HL-60 (cell line): ENCODE measurements around the gene TRABD2B.
A peak's percentile ranks its signal among the peaks of the same experiment; 100 is the strongest.

Source experiments
- DNase-seq, 2 experiments: peaks; one replicate each; pipeline ENCODE4 v3.0.0-alpha.2; 2010 to 2020; ENCODE audit warnings: low read depth in 1 of 2, low spot score in 1 of 2
- H3K27ac ChIP-seq: fragments of 250-450 bp; sonication (Bioruptor Pico); replicated peaks from 2 replicates; pipeline ENCODE4 v1.5.1; 2020; ENCODE audit warnings: mild to moderate bottlenecking, moderate library complexity
- H3K27me3 ChIP-seq: fragments of 250-450 bp; sonication (Bioruptor Pico); 2 replicates; pipeline ENCODE4 v1.5.1; 2021; ENCODE audit warnings: mild to moderate bottlenecking, moderate library complexity; ENCODE audit not compliant: insufficient read depth, poor library complexity, severe bottlenecking
- H3K4me3 ChIP-seq: replicated peaks from 2 replicates; pipeline ENCODE4 v1.5.1; 2011; ENCODE audit warnings: mild to moderate bottlenecking, control low read depth, low read length; ENCODE audit not compliant: insufficient read depth
- GABPA ChIP-seq: IDR thresholded peaks from 2 replicates; pipeline ENCODE4 v1.6.1; 2012; ENCODE audit warnings: low read depth
- POLR2AphosphoS5 ChIP-seq: IDR thresholded peaks from 2 replicates; pipeline ENCODE4 v1.6.1; 2012; ENCODE audit warnings: low read depth
- SPI1 ChIP-seq: IDR thresholded peaks from 2 replicates; pipeline ENCODE4 v1.6.1; 2012; ENCODE audit warnings: low read depth, mild to moderate bottlenecking, borderline replicate concordance
- TF ChIP-seq, protein P1 (sequence below): IDR thresholded peaks from 2 replicates; pipeline ENCODE4 v1.6.1; 2012; ENCODE audit warnings: low read depth; ENCODE audit not compliant: insufficient replicate concordance
- TF ChIP-seq, protein P2 (sequence below): IDR thresholded peaks from one replicate; pipeline ENCODE4 v1.5.1; 2011; ENCODE audit warnings: low read length, control low read depth, inconsistent platforms; ENCODE audit not compliant: insufficient read depth

Gene TRABD2B

DNA sequence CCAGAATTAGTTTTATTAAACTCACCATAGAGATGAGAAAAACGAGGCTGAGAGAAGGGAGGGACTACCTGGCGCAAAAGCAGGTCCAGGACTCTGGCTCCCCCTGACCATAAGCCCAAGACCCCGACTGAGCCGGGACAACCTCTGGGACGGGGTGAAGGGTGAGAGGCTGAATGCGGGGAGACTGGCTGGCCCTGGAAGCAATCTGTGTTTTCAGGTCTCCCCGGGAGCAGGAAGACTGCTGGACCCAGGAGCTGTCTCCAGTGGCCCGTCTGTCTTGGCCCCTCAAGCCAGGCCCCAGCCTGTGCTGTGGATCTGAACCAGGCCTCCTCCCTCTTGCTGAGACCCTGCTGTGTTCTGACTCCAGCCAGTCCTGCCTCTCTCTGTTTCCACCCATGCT is 240.8 kb downstream of the TRABD2B start:
- H3K27ac ChIP-seq, result no peak overlapping the region
- TF ChIP-seq POLR2AphosphoS5 (no peak), SPI1 (no peak), GABPA (no peak)
- TF ChIP-seq, protein P1, sequence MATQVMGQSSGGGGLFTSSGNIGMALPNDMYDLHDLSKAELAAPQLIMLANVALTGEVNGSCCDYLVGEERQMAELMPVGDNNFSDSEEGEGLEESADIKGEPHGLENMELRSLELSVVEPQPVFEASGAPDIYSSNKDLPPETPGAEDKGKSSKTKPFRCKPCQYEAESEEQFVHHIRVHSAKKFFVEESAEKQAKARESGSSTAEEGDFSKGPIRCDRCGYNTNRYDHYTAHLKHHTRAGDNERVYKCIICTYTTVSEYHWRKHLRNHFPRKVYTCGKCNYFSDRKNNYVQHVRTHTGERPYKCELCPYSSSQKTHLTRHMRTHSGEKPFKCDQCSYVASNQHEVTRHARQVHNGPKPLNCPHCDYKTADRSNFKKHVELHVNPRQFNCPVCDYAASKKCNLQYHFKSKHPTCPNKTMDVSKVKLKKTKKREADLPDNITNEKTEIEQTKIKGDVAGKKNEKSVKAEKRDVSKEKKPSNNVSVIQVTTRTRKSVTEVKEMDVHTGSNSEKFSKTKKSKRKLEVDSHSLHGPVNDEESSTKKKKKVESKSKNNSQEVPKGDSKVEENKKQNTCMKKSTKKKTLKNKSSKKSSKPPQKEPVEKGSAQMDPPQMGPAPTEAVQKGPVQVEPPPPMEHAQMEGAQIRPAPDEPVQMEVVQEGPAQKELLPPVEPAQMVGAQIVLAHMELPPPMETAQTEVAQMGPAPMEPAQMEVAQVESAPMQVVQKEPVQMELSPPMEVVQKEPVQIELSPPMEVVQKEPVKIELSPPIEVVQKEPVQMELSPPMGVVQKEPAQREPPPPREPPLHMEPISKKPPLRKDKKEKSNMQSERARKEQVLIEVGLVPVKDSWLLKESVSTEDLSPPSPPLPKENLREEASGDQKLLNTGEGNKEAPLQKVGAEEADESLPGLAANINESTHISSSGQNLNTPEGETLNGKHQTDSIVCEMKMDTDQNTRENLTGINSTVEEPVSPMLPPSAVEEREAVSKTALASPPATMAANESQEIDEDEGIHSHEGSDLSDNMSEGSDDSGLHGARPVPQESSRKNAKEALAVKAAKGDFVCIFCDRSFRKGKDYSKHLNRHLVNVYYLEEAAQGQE, result no peak
- TF ChIP-seq, protein P2, sequence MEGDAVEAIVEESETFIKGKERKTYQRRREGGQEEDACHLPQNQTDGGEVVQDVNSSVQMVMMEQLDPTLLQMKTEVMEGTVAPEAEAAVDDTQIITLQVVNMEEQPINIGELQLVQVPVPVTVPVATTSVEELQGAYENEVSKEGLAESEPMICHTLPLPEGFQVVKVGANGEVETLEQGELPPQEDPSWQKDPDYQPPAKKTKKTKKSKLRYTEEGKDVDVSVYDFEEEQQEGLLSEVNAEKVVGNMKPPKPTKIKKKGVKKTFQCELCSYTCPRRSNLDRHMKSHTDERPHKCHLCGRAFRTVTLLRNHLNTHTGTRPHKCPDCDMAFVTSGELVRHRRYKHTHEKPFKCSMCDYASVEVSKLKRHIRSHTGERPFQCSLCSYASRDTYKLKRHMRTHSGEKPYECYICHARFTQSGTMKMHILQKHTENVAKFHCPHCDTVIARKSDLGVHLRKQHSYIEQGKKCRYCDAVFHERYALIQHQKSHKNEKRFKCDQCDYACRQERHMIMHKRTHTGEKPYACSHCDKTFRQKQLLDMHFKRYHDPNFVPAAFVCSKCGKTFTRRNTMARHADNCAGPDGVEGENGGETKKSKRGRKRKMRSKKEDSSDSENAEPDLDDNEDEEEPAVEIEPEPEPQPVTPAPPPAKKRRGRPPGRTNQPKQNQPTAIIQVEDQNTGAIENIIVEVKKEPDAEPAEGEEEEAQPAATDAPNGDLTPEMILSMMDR, result no peak
- DNase-seq, result no peak
- H3K4me3 ChIP-seq, result no peak overlapping the region
- H3K27me3 ChIP-seq, result no peaks in the 10 kb centered on the region

DNA sequence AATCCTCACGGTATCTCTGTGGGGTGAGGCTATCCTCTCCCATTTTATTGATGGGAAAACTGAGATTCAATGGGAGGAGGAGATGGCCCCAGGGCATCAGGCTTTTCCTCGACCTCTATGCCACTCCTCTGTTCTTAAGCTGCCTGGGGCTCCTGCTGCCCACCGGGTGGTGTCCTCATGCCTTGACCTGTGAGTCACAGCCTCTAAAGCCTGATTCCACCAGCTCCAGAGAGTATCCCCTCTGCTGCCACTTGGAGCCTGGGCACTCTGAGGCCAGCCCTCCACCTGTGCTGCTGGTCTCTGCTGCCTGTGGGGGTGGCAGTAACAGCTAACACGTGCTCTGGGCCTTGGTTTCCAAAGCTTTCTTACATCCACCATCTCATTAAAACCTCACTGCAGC is 241.2 kb downstream of the TRABD2B start:
- no peak for DNase-seq
- TF ChIP-seq, protein P1, result no peak
- TF ChIP-seq, protein P2, result no peak
- TF ChIP-seq SPI1, result no peak
- no peak for TF ChIP-seq POLR2AphosphoS5
- H3K4me3 ChIP-seq, result no peak overlapping the region
- H3K27ac ChIP-seq, result no peak overlapping the region
- H3K27me3 ChIP-seq, result no peaks in the 10 kb centered on the region

DNA sequence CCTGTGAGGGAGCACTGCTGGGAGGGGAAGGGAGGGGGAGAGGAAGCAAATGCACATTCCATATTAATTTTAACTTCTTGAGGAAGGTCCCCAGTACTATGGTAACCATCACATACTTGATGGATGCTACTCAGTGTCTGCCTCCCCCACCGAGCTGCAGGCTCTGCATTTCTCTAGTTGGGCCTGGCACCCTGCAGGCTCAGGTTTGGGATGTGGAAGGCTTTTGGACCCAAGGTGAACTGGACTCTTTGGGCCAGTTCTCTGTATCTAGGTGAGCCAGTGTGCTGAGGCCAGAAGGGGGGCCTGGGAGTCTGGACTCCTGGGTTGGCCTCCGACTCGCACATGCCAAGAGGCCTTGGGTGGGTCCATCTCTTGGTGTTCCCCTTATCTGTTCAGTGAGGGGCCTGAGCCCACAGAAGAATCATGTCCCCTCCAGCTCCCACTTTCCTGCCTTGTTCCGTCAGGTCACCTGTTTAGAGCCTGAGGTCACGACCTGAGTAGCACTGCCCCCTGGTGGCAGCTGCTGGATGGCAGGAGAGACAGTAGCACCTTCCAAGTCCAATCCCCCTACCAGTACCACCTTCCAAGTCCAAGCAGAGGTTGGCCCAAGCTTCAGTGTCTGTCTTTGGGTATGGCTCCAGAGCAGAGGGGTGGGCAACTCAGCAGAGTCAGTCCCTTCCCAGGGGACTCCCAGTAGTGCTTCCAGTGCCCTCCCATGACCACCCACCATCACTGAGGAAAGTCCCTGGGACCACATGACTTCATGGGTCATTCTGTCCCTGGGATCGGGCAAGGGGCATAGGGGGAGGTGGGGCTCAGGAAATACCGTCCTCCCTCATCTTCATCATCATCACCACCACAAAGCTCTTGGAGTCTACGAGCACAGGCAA is 241.8 kb downstream of the TRABD2B start:
- Histone ChIP-seq H3K27me3 (no peaks in the 10 kb centered on the region), H3K27ac (no peak overlapping the region), H3K4me3 (no peak overlapping the region)
- peak; percentile 18 to 22 for DNase-seq
- TF ChIP-seq, protein P1, result no peak
- TF ChIP-seq GABPA, result no peak
- TF ChIP-seq, protein P2, result peak; percentile 74
